Psoas muscle (tissue), 8 donors: ENCODE results near the gene TAF11L7. TPM values are rescaled to one million over a fixed set of nuclear protein-coding genes. Genes with fewer than 3 reads are reported as not detected.
"Not testable (repeated sequence)": the region's sequence is repeated elsewhere in the genome, so short reads cannot be mapped to it uniquely, and the experiment has no call there.

Source experiments
- ATAC-seq, 4 donors: fragments of 200-7000 bp; cut with Tn5 transposase; one replicate each; pipeline ENCODE4 v1.9.1; 2020; ENCODE audit warnings: moderate library complexity in 3 of 4, mild to moderate bottlenecking in 2 of 4
- DNase-seq, 2 donors: peaks; one replicate each; pipeline ENCODE4 v3.0.0-alpha.2; 2020
- H3K27ac ChIP-seq: fragments of 200-600 bp; one replicate; pipeline ENCODE4 v1.8.0; 2022
- H3K27me3 ChIP-seq, 3 donors: fragments of 200-600 bp in 1 of 3; one replicate each; pipeline versions ENCODE4 v1.6.1 to v1.8.0; 2013 to 2022; ENCODE audit warnings: low read length in 2 of 3, mild to moderate bottlenecking in 2 of 3, moderate library complexity in 1 of 3; ENCODE audit not compliant: insufficient read depth in 3 of 3
- H3K36me3 ChIP-seq, 2 donors: fragments of 200-600 bp in 1 of 2; one replicate each; pipeline versions ENCODE4 v1.6.1 to v1.8.0; 2013 to 2022; ENCODE audit warnings: low read depth in 1 of 2, mild to moderate bottlenecking in 1 of 2, moderate library complexity in 1 of 2; ENCODE audit not compliant: insufficient read depth in 1 of 2
- H3K4me1 ChIP-seq: fragments of 200-600 bp; one replicate; pipeline ENCODE4 v1.8.0; 2022
- H3K4me3 ChIP-seq: fragments of 200-600 bp; one replicate; pipeline ENCODE4 v1.8.0; 2022; ENCODE audit warnings: mild to moderate bottlenecking
- H3K9me3 ChIP-seq: fragments of 200-600 bp; one replicate; pipeline ENCODE4 v1.8.0; 2022
- CTCF ChIP-seq: fragments of 200-600 bp; IDR thresholded peaks from one replicate; pipeline ENCODE4 v1.8.0; 2022; ENCODE audit warnings: antibody characterized with exemption
- WGBS, 3 donors: extraction: QIAGEN DNeasy Blood & Tissue Kit; methylation state at CpG; one replicate each; pipeline versions ENCODE4 v1.1.6 to v1.1.7; 2013; 5-methylcytosine and 5-hydroxymethylcytosine counted together
- intact Hi-C, 2 donors: fragments of 100-400 bp; cut with DNase I; formaldehyde crosslinking; loops; one replicate each; pipeline versions ENCODE4 v1.11.0 to v1.14.2; 2022
- polyA plus RNA-seq, 3 donors: library from polyadenylated mRNA; stranded (reverse); fragments of 200-250 nt; gene quantifications; one replicate each; pipeline ENCODE4 v1.2.3, GENCODE V29; 2013
- total RNA-seq, 4 donors: library from RNA; stranded (reverse); fragmentation: NEBNext Ultra II Directional in 2 of 4; extraction: Animal tissue kit (Norgen Biotek cat#: 25700) in 2 of 4; gene quantifications; one replicate each; pipeline versions ENCODE4 v1.2.1 to v1.2.4, GENCODE V29; 2021 to 2023
- donor health status: healthy with polysubstance abuse.
- donor health status: DM: no; HTN: no; CAD: no; lungs with moderate emphysema.
- donor health status: Bipolar disorder and iron deficiency.
- donor health status: healthy.
- donor health status: DM: yes; HTN: yes; CAD: no.
- donor health status: DM: no; HTN: no; CAD: no.
- donor health status: DM: no; HTN: no; CAD: no.
- donor health status: DM: yes; HTN: yes; CAD: no.

Gene TAF11L7
- total and polyA plus RNA-seq, 7 donors: not detected

- H3K9me3 ChIP-seq: no peaks in the 10 kb centered on the region
- no peaks in the 10 kb centered on the region for H3K36me3 ChIP-seq
- DNase-seq: no peak
- H3K27me3 ChIP-seq: no peaks in the 10 kb centered on the region
- no peaks in the 10 kb centered on the region for H3K4me1 ChIP-seq
- no peak for TF ChIP-seq CTCF
- intact Hi-C loops: no loop called here
- H3K4me3 ChIP-seq: no peak overlapping the region
- WGBS, 3 donors: 87 to 89% (median 88%) methylated on average over 17 of the region's 17 CpGs
- no peak for ATAC-seq
- no peak overlapping the region for H3K27ac ChIP-seq
These were observed 29.5 kb upstream of the TAF11L7 start for GRCh38 chr5:17614872-17615605.

- H3K27ac ChIP-seq, ATAC-seq, H3K36me3 ChIP-seq, intact Hi-C loops, H3K27me3 ChIP-seq, H3K9me3 ChIP-seq, DNase-seq, H3K4me3 ChIP-seq, H3K4me1 ChIP-seq: not testable (repeated sequence)
- WGBS, 3 donors: 68 to 74% (median 69%) methylated on average over 2 of the region's 2 CpGs
These were observed 24.5 kb upstream of the TAF11L7 start, which contains the start of gene TAF11L12 for GRCh38 chr5:17610092-17610491. TSS of gene TAF11L12 (plus strand) at chr5:17610392.

DNA sequence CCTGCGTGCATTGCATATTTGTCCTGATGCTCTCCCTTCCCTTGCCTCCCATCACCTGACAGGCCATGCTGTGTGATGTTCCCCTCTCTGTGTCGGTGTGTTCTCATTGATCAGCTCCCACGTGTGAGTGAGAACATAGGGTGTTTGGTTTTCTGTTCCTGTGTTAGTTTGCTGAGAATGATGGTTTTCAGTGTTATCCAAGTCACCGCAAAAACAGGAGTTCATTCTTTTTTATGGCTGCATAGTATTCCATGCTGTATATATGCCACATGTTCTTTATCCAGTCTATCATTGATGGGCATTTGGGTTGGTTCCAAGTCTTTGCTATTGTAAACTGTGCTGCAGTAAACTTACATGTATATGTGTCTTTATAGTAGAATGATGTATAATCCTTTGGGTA lies 21.9 kb upstream of the TAF11L7 start:
- H3K27me3 ChIP-seq, H3K36me3 ChIP-seq, H3K4me3 ChIP-seq, intact Hi-C loops, H3K27ac ChIP-seq, ATAC-seq, DNase-seq, H3K9me3 ChIP-seq, H3K4me1 ChIP-seq: not testable (repeated sequence)
- 80 to 97% (median 94%) methylated on average over 4 of the region's 4 CpGs for WGBS, 3 donors

DNA sequence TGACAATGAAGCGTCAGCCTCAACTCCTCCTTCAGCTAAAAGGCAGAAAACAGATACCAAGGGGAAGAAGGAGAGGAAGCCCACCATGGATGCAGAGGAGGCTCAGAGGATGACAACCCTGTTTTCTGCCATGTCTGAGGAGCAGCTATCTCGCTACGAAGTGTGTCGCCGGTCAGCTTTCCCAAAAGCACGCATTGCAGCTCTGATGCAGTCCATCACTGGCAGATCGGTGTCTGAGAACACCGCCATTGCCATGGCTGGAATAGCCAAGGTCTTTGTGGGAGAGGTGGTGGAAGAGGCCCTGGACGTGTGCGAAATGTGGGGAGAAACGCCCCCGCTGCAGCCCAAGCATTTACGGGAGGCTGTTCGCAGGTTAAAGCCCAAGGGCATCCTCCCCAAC lies 19.4 kb upstream of the TAF11L7 start:
- no peaks in the 10 kb centered on the region for H3K36me3 ChIP-seq
- intact Hi-C loops: no loop called here
- H3K4me1 ChIP-seq: no peaks in the 10 kb centered on the region
- H3K27ac ChIP-seq: no peak overlapping the region
- ATAC-seq (no peak), DNase-seq (no peak)
- no peaks in the 10 kb centered on the region for H3K9me3 ChIP-seq
- WGBS, 3 donors: 92 to 96% (median 92%) methylated on average over 14 of the region's 14 CpGs
- H3K27me3 ChIP-seq: no peaks in the 10 kb centered on the region
- no peak for TF ChIP-seq CTCF
- no peak overlapping the region for H3K4me3 ChIP-seq

- H3K4me3 ChIP-seq, ATAC-seq, H3K4me1 ChIP-seq, DNase-seq, H3K9me3 ChIP-seq, H3K27ac ChIP-seq, H3K27me3 ChIP-seq, intact Hi-C loops, H3K36me3 ChIP-seq: not testable (repeated sequence)
- 61 to 65% (median 63%) methylated on average over 6 of the region's 6 CpGs for WGBS, 3 donors
These were observed 18.3 kb upstream of the TAF11L7 start, which contains the start of gene TAF11L11 for GRCh38 chr5:17603880-17604279. TSS of gene TAF11L11 (plus strand) at chr5:17604183.

- ATAC-seq, H3K27me3 ChIP-seq, intact Hi-C loops, DNase-seq, H3K4me3 ChIP-seq, H3K27ac ChIP-seq, H3K9me3 ChIP-seq, H3K36me3 ChIP-seq, H3K4me1 ChIP-seq: not testable (repeated sequence)
- no CpG with 5 or more reads among the region's 15 CpGs for WGBS, 3 donors
These were observed 12.2 kb upstream of the TAF11L7 start, which contains the start of gene TAF11L10 for GRCh38 chr5:17597728-17598127. TSS of gene TAF11L10 (minus strand) at chr5:17597828.

GRCh38 chr5:17594255-17594654 lies 8.7 kb upstream of the TAF11L7 start, which contains the start of gene TAF11L9:
TSS of gene TAF11L9 (minus strand) at chr5:17594394.
- H3K4me1 ChIP-seq, H3K27ac ChIP-seq, intact Hi-C loops, DNase-seq, H3K9me3 ChIP-seq, H3K27me3 ChIP-seq, H3K36me3 ChIP-seq, H3K4me3 ChIP-seq, ATAC-seq: not testable (repeated sequence)
- 86 to 89% (median 88%) methylated on average over 8 to 10 of the region's 15 CpGs for WGBS, 3 donors

GRCh38 chr5:17590860-17591259 lies 5.3 kb upstream of the TAF11L7 start, which contains the start of gene TAF11L8:
TSS of gene TAF11L8 (minus strand) at chr5:17590960.
- H3K27ac ChIP-seq, H3K27me3 ChIP-seq, H3K9me3 ChIP-seq, H3K4me3 ChIP-seq, ATAC-seq, H3K4me1 ChIP-seq, DNase-seq, intact Hi-C loops, H3K36me3 ChIP-seq: not testable (repeated sequence)
- no CpG with 5 or more reads among the region's 16 CpGs for WGBS, 3 donors
